CD14-positive monocyte (primary cell): ENCODE data around the gene SEMA3D. TPM values are rescaled to one million over a fixed set of nuclear protein-coding genes. Genes with fewer than 3 reads are reported as not detected.

Source experiments
- DNase-seq, 3 donors: peaks; one replicate each; pipeline ENCODE4 v3.0.0-alpha.2; 2011 to 2022
- H2AFZ ChIP-seq: 2 replicates; pipeline ENCODE4 v1.6.0; 2012; ENCODE audit warnings: mild to moderate bottlenecking, low read depth, low read length, inconsistent platforms; ENCODE audit not compliant: insufficient read depth, poor library complexity, severe bottlenecking
- H3K27ac ChIP-seq, 2 donors: 1 replicate in 1 of 2; 2 replicates in 1 of 2; pipeline ENCODE4 v1.5.1; 2012 to 2013; ENCODE audit warnings: low read length in 2 of 2, control low read depth in 1 of 2, inconsistent platforms in 1 of 2, low read depth in 1 of 2, mild to moderate bottlenecking in 1 of 2
- H3K27me3 ChIP-seq, 2 donors: one replicate each; pipeline versions ENCODE4 v1.6.0 to v1.6.1; 2011 to 2013; ENCODE audit warnings: low read length in 2 of 2; ENCODE audit not compliant: control insufficient read depth in 2 of 2, insufficient read depth in 2 of 2
- H3K36me3 ChIP-seq, 2 donors: replicated peaks in 1 of 2; 1 replicate in 1 of 2; 2 replicates in 1 of 2; pipeline versions ENCODE4 v1.5.1 to v1.6.1; 2012 to 2013; ENCODE audit warnings: low read length in 2 of 2, control low read depth in 1 of 2, inconsistent platforms in 1 of 2, mild to moderate bottlenecking in 1 of 2; ENCODE audit not compliant: insufficient read depth in 2 of 2, control insufficient read depth in 1 of 2
- H3K4me1 ChIP-seq, 2 donors: 1 replicate in 1 of 2; 2 replicates in 1 of 2; pipeline versions ENCODE4 v1.5.1 to v1.6.1; 2012 to 2013; ENCODE audit warnings: low read length in 2 of 2, control low read depth in 1 of 2, inconsistent platforms in 1 of 2, mild to moderate bottlenecking in 1 of 2, moderate library complexity in 1 of 2; ENCODE audit not compliant: insufficient read depth in 2 of 2, control insufficient read depth in 1 of 2
- H3K4me2 ChIP-seq: replicated peaks from 2 replicates; pipeline ENCODE3; 2012; ENCODE audit warnings: low read length, moderate library complexity, mild to moderate bottlenecking; ENCODE audit not compliant: poor library complexity, severe bottlenecking; ENCODE audit errors: extremely low read depth
- H3K4me3 ChIP-seq, 3 experiments: fragments of 200-600 bp in 1 of 3; sonication (generic) in 1 of 3; replicated peaks in 1 of 3; 1 replicate in 2 of 3; 2 replicates in 1 of 3; pipeline ENCODE4 v1.5.1; 2011 to 2013; ENCODE audit warnings: low read length in 3 of 3, mild to moderate bottlenecking in 3 of 3, control low read depth in 2 of 3, low read depth in 2 of 3, inconsistent platforms in 1 of 3, moderate library complexity in 1 of 3
- H3K79me2 ChIP-seq: 2 replicates; pipeline ENCODE4 v1.6.0; 2012; ENCODE audit warnings: mild to moderate bottlenecking, control low read depth, inconsistent platforms, low read length, moderate library complexity; ENCODE audit not compliant: insufficient read depth
- H3K9ac ChIP-seq: 2 replicates; pipeline ENCODE4 v1.6.0; 2017; ENCODE audit warnings: low read length, mild to moderate bottlenecking; ENCODE audit not compliant: insufficient read depth, poor library complexity, severe bottlenecking
- H3K9me3 ChIP-seq, 2 donors: replicated peaks in 1 of 2; 1 replicate in 1 of 2; 2 replicates in 1 of 2; pipeline versions ENCODE4 v1.5.1 to v1.6.1; 2012 to 2013; ENCODE audit warnings: low read length in 2 of 2, control low read depth in 1 of 2; ENCODE audit not compliant: control insufficient read depth in 1 of 2, insufficient read depth in 1 of 2
- H4K20me1 ChIP-seq: 2 replicates; pipeline ENCODE4 v1.6.0; 2012; ENCODE audit warnings: mild to moderate bottlenecking, low read length, control low read depth, moderate library complexity; ENCODE audit not compliant: insufficient read depth
- H3K27ac Mint-ChIP-seq, 7 donors: one replicate each; pipeline ENCODE4 v1.8.0; 2020; ENCODE audit warnings: mild to moderate bottlenecking in 7 of 7, mixed read lengths in 7 of 7, moderate library complexity in 6 of 7, inconsistent platforms in 2 of 7
- H3K27me3 Mint-ChIP-seq, 3 donors: one replicate each; pipeline ENCODE4 v1.8.0; 2021 to 2022; ENCODE audit warnings: low read depth in 3 of 3, mild to moderate bottlenecking in 3 of 3, mixed read lengths in 3 of 3, moderate library complexity in 3 of 3, inconsistent platforms in 1 of 3
- H3K36me3 Mint-ChIP-seq, 2 donors: one replicate each; pipeline ENCODE4 v1.8.0; 2020; ENCODE audit warnings: mixed read lengths in 2 of 2, inconsistent platforms in 1 of 2, mild to moderate bottlenecking in 1 of 2
- H3K4me1 Mint-ChIP-seq: one replicate; pipeline ENCODE4 v1.8.0; 2020; ENCODE audit warnings: mild to moderate bottlenecking, mixed read lengths
- H3K4me3 Mint-ChIP-seq, 2 donors: one replicate each; pipeline ENCODE4 v1.8.0; 2020; ENCODE audit warnings: mild to moderate bottlenecking in 2 of 2, mixed read lengths in 2 of 2, moderate library complexity in 1 of 2
- H3K9me3 Mint-ChIP-seq, 7 donors: one replicate each; pipeline ENCODE4 v1.8.0; 2020 to 2022; ENCODE audit warnings: mixed read lengths in 7 of 7, mild to moderate bottlenecking in 6 of 7, moderate library complexity in 6 of 7, inconsistent platforms in 2 of 7
- WGBS: methylation state at CpG from one replicate; pipeline ENCODE4 v1.1.5; 2013; ENCODE audit warnings: missing lambda C conversion rate; ENCODE audit not compliant: insufficient coverage; 5-methylcytosine and 5-hydroxymethylcytosine counted together
- intact Hi-C, 2 donors: fragments of 100-400 bp; cut with micrococcal nuclease; formaldehyde crosslinking; loops; one replicate each; pipeline versions ENCODE4 v1.15.0 to v1.15.1; 2023
- polyA plus RNA-seq, 3 donors: library from polyadenylated mRNA; depleted of rRNA in 1 of 3; unstranded in 2 of 3; stranded (reverse) in 1 of 3; fragments of 300-500 nt in 2 of 3; fragments of >200 nt in 1 of 3; fragmentation: Illumina TruSeq in 2 of 3; gene quantifications; 1 replicate in 2 of 3; 2 replicates in 1 of 3; pipeline ENCODE4 v1.2.3, GENCODE V29; 2012 to 2021
- TF ChIP-seq, protein P1 (sequence below): fragments of 200-600 bp; IDR thresholded peaks from one replicate; pipeline ENCODE4 v1.8.0; 2022; ENCODE audit warnings: antibody characterized with exemption, mild to moderate bottlenecking

SEMA3D gene
- polyA plus RNA-seq, 3 donors, result not detected

DNA sequence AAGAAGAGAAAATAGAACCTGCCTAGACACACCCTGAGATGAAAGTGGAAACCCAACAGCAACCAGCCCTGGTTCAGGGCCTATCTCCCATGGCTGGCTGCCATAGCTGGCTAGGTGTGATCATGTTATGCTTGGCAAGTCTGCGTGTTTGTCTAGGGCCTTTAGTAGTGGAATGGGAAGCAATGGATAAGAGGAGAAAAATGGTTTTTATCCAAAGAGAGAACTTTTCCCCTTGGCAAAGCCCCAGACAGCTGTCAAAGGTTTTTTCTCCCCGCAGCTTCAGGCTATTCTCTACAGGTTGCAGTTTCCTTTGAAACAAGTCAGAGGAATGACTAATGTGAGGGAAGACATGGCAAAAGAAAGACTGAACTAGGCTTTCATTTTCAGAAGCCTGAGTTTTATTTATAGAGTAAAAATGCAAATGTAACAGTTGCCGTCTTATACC lies 161.5 kb downstream of the SEMA3D start:
- H3K4me1 Mint-ChIP-seq, result no peaks in the 10 kb centered on the region
- no peaks in the 10 kb centered on the region for H3K27me3 Mint-ChIP-seq
- Histone ChIP-seq H4K20me1 (no peaks in the 10 kb centered on the region), H2AFZ (no peak overlapping the region), H3K36me3 (no peaks in the 10 kb centered on the region), H3K27ac (no peak overlapping the region), H3K4me2 (no peak overlapping the region), H3K9me3 (no peaks in the 10 kb centered on the region), H3K4me3 (no peak overlapping the region), H3K79me2 (no peaks in the 10 kb centered on the region), H3K27me3 (no peaks in the 10 kb centered on the region), H3K9ac (no peak overlapping the region), H3K4me1 (no peaks in the 10 kb centered on the region)
- no peak for DNase-seq
- WGBS, result 100% methylated on average over 1 of the region's 3 CpGs
- no peaks in the 10 kb centered on the region for H3K9me3 Mint-ChIP-seq
- no peak overlapping the region for H3K27ac Mint-ChIP-seq
- no peak overlapping the region for H3K4me3 Mint-ChIP-seq
- TF ChIP-seq, protein P1, sequence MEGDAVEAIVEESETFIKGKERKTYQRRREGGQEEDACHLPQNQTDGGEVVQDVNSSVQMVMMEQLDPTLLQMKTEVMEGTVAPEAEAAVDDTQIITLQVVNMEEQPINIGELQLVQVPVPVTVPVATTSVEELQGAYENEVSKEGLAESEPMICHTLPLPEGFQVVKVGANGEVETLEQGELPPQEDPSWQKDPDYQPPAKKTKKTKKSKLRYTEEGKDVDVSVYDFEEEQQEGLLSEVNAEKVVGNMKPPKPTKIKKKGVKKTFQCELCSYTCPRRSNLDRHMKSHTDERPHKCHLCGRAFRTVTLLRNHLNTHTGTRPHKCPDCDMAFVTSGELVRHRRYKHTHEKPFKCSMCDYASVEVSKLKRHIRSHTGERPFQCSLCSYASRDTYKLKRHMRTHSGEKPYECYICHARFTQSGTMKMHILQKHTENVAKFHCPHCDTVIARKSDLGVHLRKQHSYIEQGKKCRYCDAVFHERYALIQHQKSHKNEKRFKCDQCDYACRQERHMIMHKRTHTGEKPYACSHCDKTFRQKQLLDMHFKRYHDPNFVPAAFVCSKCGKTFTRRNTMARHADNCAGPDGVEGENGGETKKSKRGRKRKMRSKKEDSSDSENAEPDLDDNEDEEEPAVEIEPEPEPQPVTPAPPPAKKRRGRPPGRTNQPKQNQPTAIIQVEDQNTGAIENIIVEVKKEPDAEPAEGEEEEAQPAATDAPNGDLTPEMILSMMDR, result no peak
- H3K36me3 Mint-ChIP-seq, result no peaks in the 10 kb centered on the region
- intact Hi-C loops, result loop anchor here in 1 of 2 donors (5.0 kb wide), 1 partner anchor 1048 kb away; no protein-coding TSS in a partner anchor

DNA sequence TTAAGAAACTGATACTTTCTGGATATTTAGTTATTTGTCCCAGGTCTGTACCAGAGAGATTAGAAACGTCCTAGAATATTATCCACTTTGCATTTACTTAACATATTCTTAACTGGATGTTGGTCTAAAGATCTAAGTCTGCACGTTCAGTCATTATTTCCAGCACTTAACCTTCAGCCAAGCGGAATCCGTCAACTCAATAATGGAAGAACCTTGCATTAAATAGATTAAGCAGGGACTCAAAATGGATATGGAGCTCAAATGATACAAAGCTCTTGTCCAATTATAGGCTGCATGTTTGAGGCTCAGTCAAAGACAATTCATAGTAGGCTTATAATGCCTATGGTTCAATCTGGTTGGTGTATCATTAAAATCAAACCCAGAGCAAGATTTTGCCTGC lies 162.9 kb downstream of the SEMA3D start:
- H3K27me3 ChIP-seq, result no peaks in the 10 kb centered on the region
- Mint-ChIP-seq H3K36me3 (no peaks in the 10 kb centered on the region), H3K4me1 (no peaks in the 10 kb centered on the region), H3K27me3 (peaks cover 0 to 3% (median 0%) of the 10 kb centered on the region in 3 donors), H3K4me3 (no peak overlapping the region), H3K9me3 (no peaks in the 10 kb centered on the region), H3K27ac (no peak overlapping the region)
- H3K9me3 ChIP-seq, result no peaks in the 10 kb centered on the region
- H3K4me3 ChIP-seq, result no peak overlapping the region
- no peaks in the 10 kb centered on the region for H3K79me2 ChIP-seq
- H3K27ac ChIP-seq, result no peak overlapping the region
- H2AFZ ChIP-seq, result no peak overlapping the region
- H3K9ac ChIP-seq, result no peak overlapping the region
- TF ChIP-seq, protein P1, result no peak
- intact Hi-C loops, result loop anchor here in 1 of 2 donors (5.0 kb wide), 1 partner anchor 1047 kb away; no protein-coding TSS in a partner anchor
- no CpG with 5 or more reads among the region's 4 CpGs for WGBS
- no peaks in the 10 kb centered on the region for H4K20me1 ChIP-seq
- no peak for DNase-seq
- H3K4me1 ChIP-seq, result no peaks in the 10 kb centered on the region
- no peaks in the 10 kb centered on the region for H3K36me3 ChIP-seq
- no peak overlapping the region for H3K4me2 ChIP-seq
